ENCODE measurements around the gene CGN. TPM values are rescaled to one million over a fixed set of nuclear protein-coding genes. Genes with fewer than 3 reads are reported as not detected.

CGN gene
- total RNA-seq, 4 donors from 2014 or later: 0.42 to 3.1 (median 0.94) TPM

DNA sequence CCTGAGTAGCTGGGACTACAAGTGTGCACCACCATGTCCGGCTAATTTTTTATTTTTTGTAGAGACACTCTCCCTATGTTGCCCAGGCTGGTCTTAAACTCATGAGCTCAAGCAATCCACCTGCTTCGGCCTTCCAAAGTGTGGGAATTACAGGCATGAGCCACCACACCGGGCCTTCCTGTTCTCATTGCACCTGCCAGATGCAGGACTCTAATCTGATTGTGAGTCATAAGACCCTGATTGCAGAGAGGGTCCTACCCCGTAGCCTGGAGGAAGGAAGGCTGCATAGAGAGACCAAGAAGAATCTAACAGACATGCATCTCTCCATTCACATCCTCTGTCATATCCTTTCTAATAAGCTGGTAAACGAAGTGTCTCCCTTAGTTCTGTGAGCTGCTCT lies 19.5 kb upstream of the CGN start:
- DNase-seq (ENCODE audit: extremely low spot score): no peak
- Histone ChIP-seq H3K27ac (replicated peaks in 1 of 4) (no peak overlapping the region), H3K4me1 (peaks cover 0 to 15% (median 9%) of the 10 kb centered on the region in 4 donors), H3K27me3 (no peaks in the 10 kb centered on the region), H3K4me3 (no peak overlapping the region), H3K9me3 (no peaks in the 10 kb centered on the region), H3K36me3 (no peaks in the 10 kb centered on the region)
- WGBS: 80% methylated on average over 5 of the region's 5 CpGs
- intact Hi-C loops (cut with DNase I): no loop called here
- TF ChIP-seq EP300 (IDR thresholded peaks at IDR 0.05) (no peak), POLR2A (IDR thresholded peaks at IDR 0.05; ENCODE audit: low read depth) (no peak)

DNA sequence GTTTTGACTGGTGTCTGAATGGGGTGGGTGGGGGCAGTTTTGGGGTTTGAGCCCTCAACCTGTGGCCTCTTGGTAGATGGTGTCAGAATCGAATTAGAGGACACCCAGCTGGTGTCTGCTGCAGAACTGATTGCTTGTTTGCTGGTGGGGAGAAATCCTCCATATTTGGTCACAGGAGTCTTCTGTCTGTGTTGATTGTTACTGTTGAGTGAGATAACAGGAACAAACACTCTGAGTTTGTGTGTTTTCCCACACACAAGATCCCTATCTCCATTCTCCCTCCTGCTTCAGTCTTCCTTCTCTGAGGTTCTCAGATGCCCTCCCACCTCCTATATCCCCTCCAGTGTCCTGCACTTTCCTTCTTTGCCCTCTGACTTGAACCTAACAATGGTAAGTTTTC lies 19.1 kb upstream of the CGN start:
- TF ChIP-seq, protein P1, sequence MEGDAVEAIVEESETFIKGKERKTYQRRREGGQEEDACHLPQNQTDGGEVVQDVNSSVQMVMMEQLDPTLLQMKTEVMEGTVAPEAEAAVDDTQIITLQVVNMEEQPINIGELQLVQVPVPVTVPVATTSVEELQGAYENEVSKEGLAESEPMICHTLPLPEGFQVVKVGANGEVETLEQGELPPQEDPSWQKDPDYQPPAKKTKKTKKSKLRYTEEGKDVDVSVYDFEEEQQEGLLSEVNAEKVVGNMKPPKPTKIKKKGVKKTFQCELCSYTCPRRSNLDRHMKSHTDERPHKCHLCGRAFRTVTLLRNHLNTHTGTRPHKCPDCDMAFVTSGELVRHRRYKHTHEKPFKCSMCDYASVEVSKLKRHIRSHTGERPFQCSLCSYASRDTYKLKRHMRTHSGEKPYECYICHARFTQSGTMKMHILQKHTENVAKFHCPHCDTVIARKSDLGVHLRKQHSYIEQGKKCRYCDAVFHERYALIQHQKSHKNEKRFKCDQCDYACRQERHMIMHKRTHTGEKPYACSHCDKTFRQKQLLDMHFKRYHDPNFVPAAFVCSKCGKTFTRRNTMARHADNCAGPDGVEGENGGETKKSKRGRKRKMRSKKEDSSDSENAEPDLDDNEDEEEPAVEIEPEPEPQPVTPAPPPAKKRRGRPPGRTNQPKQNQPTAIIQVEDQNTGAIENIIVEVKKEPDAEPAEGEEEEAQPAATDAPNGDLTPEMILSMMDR (IDR thresholded peaks at IDR 0.05): no peak
- TF ChIP-seq POLR2A (IDR thresholded peaks at IDR 0.05; ENCODE audit: low read depth) (no peak), EP300 (IDR thresholded peaks at IDR 0.05) (no peak), POLR2AphosphoS5 (IDR thresholded peaks at IDR 0.05) (no peak)
- no peak overlapping the region for H3K27ac ChIP-seq (replicated peaks in 1 of 4)
- intact Hi-C loops (cut with DNase I): no loop called here
- no peaks in the 10 kb centered on the region for H3K9me3 ChIP-seq
- no peaks in the 10 kb centered on the region for H3K36me3 ChIP-seq
- no peak overlapping the region for H3K4me3 ChIP-seq
- 80% methylated on average over 1 of the region's 1 CpG for WGBS
- no peaks in the 10 kb centered on the region for H3K27me3 ChIP-seq
- H3K4me1 ChIP-seq: peaks cover 0 to 15% (median 9%) of the 10 kb centered on the region in 4 donors
- DNase-seq (ENCODE audit: extremely low spot score): no peak

DNA sequence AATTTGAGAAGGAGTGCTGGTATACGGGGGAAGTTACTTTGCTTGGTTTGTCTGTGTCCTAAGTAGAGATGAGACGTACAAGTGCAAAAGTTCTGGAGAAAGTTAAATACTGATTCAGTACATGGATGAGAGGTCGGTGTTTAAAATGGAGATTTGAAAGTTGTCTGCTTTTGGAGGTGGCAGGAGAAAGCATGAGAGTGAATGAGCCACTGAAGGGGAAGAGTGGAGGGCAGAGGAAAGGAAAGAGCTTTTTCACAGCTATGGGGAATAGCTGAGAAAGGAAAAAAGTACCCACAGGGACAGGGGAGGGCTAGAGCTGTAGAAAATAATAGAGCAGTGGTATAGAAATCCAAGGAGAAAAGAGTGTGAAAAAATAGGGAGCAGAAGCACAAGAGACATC lies 18.1 kb upstream of the CGN start:
- no peaks in the 10 kb centered on the region for H3K9me3 ChIP-seq
- DNase-seq (ENCODE audit: extremely low spot score): no peak
- no peaks in the 10 kb centered on the region for H3K27me3 ChIP-seq
- no peak overlapping the region for H3K27ac ChIP-seq (replicated peaks in 1 of 4)
- H3K4me1 ChIP-seq: peaks cover 0 to 15% (median 9%) of the 10 kb centered on the region in 4 donors
- no peaks in the 10 kb centered on the region for H3K36me3 ChIP-seq
- H3K4me3 ChIP-seq: no peak overlapping the region
- WGBS: 92% methylated on average over 3 of the region's 3 CpGs
- intact Hi-C loops (cut with DNase I): no loop called here
- TF ChIP-seq POLR2A (IDR thresholded peaks at IDR 0.05; ENCODE audit: low read depth) (no peak), EP300 (IDR thresholded peaks at IDR 0.05) (no peak), POLR2AphosphoS5 (IDR thresholded peaks at IDR 0.05) (no peak)

DNA sequence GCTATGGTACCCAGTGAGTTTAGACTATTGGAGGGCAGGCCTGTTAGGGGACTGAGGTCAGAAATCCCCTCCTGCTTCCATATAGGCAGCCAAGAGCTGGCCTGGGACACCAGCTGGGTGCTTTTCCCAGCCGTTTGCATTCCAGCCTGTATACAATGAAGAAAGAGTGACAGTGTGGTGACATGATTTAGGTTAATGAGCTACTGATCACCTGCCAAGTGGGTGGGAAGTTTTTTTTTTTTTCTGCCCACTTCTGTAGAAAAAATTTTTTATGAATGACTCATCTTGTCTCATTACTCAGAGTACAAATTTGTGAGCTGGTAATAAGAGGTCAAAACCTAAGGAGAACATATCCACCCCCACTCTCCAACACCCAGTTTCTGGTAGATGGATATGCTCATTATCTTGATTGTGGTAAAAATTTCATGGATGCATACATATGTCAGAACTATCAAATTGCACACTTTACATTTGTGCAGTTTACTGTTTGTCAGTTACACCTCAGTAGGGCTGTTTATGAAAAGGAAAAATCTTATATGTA lies 16.4 kb upstream of the CGN start:
- WGBS: 0% methylated on average over 1 of the region's 1 CpG
- Histone ChIP-seq H3K27ac (replicated peaks in 1 of 4) (peak overlapping the region in 3 of 4 donors; percentile 11 to 26 (median 12)), H3K9me3 (no peaks in the 10 kb centered on the region), H3K27me3 (no peaks in the 10 kb centered on the region), H3K4me3 (no peak overlapping the region), H3K4me1 (peaks cover 0 to 15% (median 9%) of the 10 kb centered on the region in 4 donors), H3K36me3 (no peaks in the 10 kb centered on the region)
- DNase-seq (ENCODE audit: extremely low spot score): no peak
- TF ChIP-seq EP300 (IDR thresholded peaks at IDR 0.05) (no peak), POLR2AphosphoS5 (IDR thresholded peaks at IDR 0.05) (no peak), POLR2A (IDR thresholded peaks at IDR 0.05; ENCODE audit: low read depth) (no peak)
- TF ChIP-seq, protein P1 (IDR thresholded peaks at IDR 0.05): no peak
- intact Hi-C loops (cut with DNase I): no loop called here

DNA sequence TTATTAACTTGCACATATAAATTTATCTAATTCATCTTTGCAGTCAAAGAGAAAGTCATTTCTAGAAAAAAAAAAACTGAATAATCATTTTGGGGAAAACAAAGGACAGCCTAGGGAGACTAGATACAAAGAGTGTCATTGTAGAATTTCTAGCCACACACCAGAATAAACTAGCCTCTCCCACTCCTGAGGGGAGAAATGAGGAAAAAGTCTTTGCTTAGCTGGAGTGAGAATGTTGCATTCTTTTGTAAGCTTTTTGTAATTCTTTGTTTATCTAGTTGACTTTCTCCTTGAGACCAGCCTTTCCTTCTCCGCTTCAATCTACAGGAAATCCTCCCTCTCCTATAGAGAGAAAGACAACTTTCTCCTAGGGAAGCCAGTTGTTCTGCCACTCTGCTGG lies 15.9 kb upstream of the CGN start:
- intact Hi-C loops (cut with DNase I): no loop called here
- H3K9me3 ChIP-seq: no peaks in the 10 kb centered on the region
- WGBS: 70% methylated on average over 1 of the region's 1 CpG
- peaks cover 0 to 15% (median 9%) of the 10 kb centered on the region in 4 donors for H3K4me1 ChIP-seq
- TF ChIP-seq EP300 (IDR thresholded peaks at IDR 0.05): no peak
- H3K4me3 ChIP-seq: no peak overlapping the region
- DNase-seq (ENCODE audit: extremely low spot score): no peak
- H3K27ac ChIP-seq (replicated peaks in 1 of 4): no peak overlapping the region
- H3K36me3 ChIP-seq: no peaks in the 10 kb centered on the region
- no peaks in the 10 kb centered on the region for H3K27me3 ChIP-seq

DNA sequence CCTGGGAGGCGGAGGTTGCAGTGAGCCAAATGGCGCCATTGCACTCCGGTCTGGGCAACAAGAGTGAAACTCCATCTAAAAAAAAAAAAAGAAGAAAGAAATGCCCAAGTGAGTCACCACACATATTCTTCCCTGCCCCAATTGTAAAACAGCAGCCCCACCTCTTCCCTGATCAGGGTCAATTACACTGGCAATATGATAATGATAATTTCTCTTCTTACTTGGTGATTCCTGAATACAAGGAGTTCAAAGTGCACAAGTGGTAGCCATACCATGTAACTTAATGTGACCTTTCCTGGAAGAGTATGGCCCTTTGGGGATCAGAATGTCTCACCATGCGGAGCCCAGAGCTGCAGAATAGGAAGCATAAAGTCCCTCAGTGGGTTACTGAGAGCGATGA lies 11.8 kb upstream of the CGN start:
- WGBS: 89% methylated on average over 5 of the region's 5 CpGs
- no peaks in the 10 kb centered on the region for H3K9me3 ChIP-seq
- no peak for DNase-seq (ENCODE audit: extremely low spot score)
- no peaks in the 10 kb centered on the region for H3K27me3 ChIP-seq
- no peak overlapping the region for H3K4me3 ChIP-seq
- H3K27ac ChIP-seq (replicated peaks in 1 of 4): no peak overlapping the region
- no peaks in the 10 kb centered on the region for H3K36me3 ChIP-seq
- intact Hi-C loops (cut with DNase I): no loop called here
- TF ChIP-seq, protein P1 (IDR thresholded peaks at IDR 0.05): no peak
- TF ChIP-seq EP300 (IDR thresholded peaks at IDR 0.05): no peak
- TF ChIP-seq POLR2A (IDR thresholded peaks at IDR 0.05; ENCODE audit: low read depth): no peak
- TF ChIP-seq POLR2AphosphoS5 (IDR thresholded peaks at IDR 0.05): no peak
- H3K4me1 ChIP-seq: peaks cover 0 to 14% (median 9%) of the 10 kb centered on the region in 4 donors

Data from esophagus muscularis mucosa (tissue), 4 donors.